ENCODE results near the gene PRKAB2.

Gene PRKAB2

GRCh38 chr1:147214842-147215539, 42.7 kb upstream of the PRKAB2 start:
- intact Hi-C loops (cut with DNase I; ENCODE audit: low total_unique reads): no loop called here
- H3K4me3 ChIP-seq: no peak overlapping the region
- H3K9me3 ChIP-seq: no peaks in the 10 kb centered on the region
- H3K27ac ChIP-seq: no peak overlapping the region
- DNase-seq: no peak
- no peaks in the 10 kb centered on the region for H3K4me1 ChIP-seq
- no peak for TF ChIP-seq CTCF (IDR thresholded peaks at IDR 0.05)
- H3K36me3 ChIP-seq: peaks cover 0 to 8% (median 7%) of the 10 kb centered on the region in 3 donors
- no peaks in the 10 kb centered on the region for H3K27me3 ChIP-seq

- Histone ChIP-seq H3K27me3 (no peaks in the 10 kb centered on the region), H3K4me3 (no peak overlapping the region), H3K9me3 (no peaks in the 10 kb centered on the region), H3K27ac (no peak overlapping the region), H3K36me3 (peaks cover 0 to 8% (median 7%) of the 10 kb centered on the region in 3 donors), H3K4me1 (no peaks in the 10 kb centered on the region)
- no peak for DNase-seq
- no peak for TF ChIP-seq CTCF (IDR thresholded peaks at IDR 0.05)
- intact Hi-C loops (cut with DNase I; ENCODE audit: low total_unique reads): no loop called here
These were observed 42.1 kb upstream of the PRKAB2 start for GRCh38 chr1:147214325-147214724.

DNA sequence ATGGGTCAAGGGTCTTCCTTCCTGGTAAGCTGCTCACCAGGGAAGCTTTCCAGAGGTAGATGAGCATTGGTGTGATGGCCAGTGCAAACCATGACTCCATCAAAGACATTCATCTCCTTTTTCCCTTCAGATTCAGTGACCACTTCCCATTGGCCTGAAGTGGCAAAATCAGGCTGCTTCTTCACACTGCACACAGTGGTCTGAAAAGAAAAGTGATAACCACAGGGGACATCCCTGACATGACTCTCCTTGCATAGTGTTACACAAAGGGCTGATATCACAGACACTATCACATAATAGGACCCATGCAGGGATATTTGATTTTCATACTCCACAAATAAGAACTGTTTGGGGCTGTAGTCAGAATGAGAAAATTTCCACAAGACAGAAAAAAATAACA, 41.0 kb upstream of the PRKAB2 start:
- no peak for TF ChIP-seq CTCF (IDR thresholded peaks at IDR 0.05)
- Histone ChIP-seq H3K4me1 (no peaks in the 10 kb centered on the region), H3K9me3 (no peaks in the 10 kb centered on the region), H3K27me3 (no peaks in the 10 kb centered on the region), H3K36me3 (peaks cover 0 to 8% (median 7%) of the 10 kb centered on the region in 3 donors), H3K4me3 (no peak overlapping the region), H3K27ac (no peak overlapping the region)
- no peak for DNase-seq
- intact Hi-C loops (cut with DNase I; ENCODE audit: low total_unique reads): no loop called here

GRCh38 chr1:147211577-147211976, 39.3 kb upstream of the PRKAB2 start:
- no peak for DNase-seq
- no peak overlapping the region for H3K27ac ChIP-seq
- H3K4me3 ChIP-seq: no peak overlapping the region
- peaks cover 0 to 8% (median 7%) of the 10 kb centered on the region in 3 donors for H3K36me3 ChIP-seq
- H3K27me3 ChIP-seq: no peaks in the 10 kb centered on the region
- H3K4me1 ChIP-seq: no peaks in the 10 kb centered on the region
- H3K9me3 ChIP-seq: no peaks in the 10 kb centered on the region
- intact Hi-C loops (cut with DNase I; ENCODE audit: low total_unique reads): no loop called here
- TF ChIP-seq CTCF (IDR thresholded peaks at IDR 0.05): no peak

DNA sequence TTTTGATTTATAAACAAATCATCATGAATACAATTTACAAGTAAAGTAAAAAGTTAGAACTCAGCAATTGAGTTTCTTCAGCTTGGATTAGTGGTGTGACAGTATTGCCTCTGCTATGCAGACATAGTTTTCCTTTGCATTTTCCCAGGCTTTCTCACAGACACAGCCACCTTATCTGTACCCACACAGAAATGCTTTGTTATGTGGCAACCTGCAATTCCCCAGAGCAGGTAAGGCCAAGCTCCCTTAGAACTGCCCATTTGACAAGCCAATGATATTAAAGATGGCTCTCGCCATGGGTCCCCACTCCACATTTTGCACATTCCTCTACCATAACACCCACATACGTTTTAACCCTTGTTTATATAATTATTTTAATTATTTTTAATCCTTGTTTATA, 38.7 kb upstream of the PRKAB2 start:
- Histone ChIP-seq H3K4me1 (no peaks in the 10 kb centered on the region), H3K27me3 (no peaks in the 10 kb centered on the region), H3K9me3 (no peaks in the 10 kb centered on the region), H3K27ac (no peak overlapping the region), H3K4me3 (no peak overlapping the region), H3K36me3 (peaks cover 0 to 8% (median 7%) of the 10 kb centered on the region in 3 donors)
- no peak for TF ChIP-seq CTCF (IDR thresholded peaks at IDR 0.05)
- no peak for DNase-seq
- intact Hi-C loops (cut with DNase I; ENCODE audit: low total_unique reads): no loop called here
